PFSK-1 (cell line): ENCODE data around the gene VAV2.

ENCODE experiments used
- POLR2AphosphoS5 ChIP-seq: IDR thresholded peaks from 2 replicates; pipeline ENCODE4 v1.6.1; 2012; ENCODE audit warnings: low read depth, mild to moderate bottlenecking, control low read depth, low read length, moderate library complexity
- REST ChIP-seq, 2 experiments: IDR thresholded peaks; 2 replicates each; pipeline versions ENCODE4 v1.6.1 to v1.8.0; 2011 to 2012; ENCODE audit warnings: low read depth in 2 of 2, low read length in 2 of 2, control low read depth in 1 of 2, inconsistent platforms in 1 of 2, mild to moderate bottlenecking in 1 of 2, moderate library complexity in 1 of 2; ENCODE audit not compliant: insufficient read depth in 1 of 2
- SIN3A ChIP-seq: IDR thresholded peaks from 2 replicates; pipeline ENCODE4 v1.6.1; 2012; ENCODE audit warnings: mild to moderate bottlenecking, low read length, moderate library complexity, borderline replicate concordance; ENCODE audit not compliant: insufficient read depth
- TAF1 ChIP-seq: IDR thresholded peaks from 2 replicates; pipeline ENCODE4 v1.6.1; 2012; ENCODE audit warnings: low read length, control low read depth, borderline replicate concordance; ENCODE audit not compliant: insufficient read depth

- TF ChIP-seq REST (IDR thresholded peaks at IDR 0.05; ENCODE audit: insufficient read depth in 1 of 2, low read depth in 2 of 2, low read length in 2 of 2) (no peak), SIN3A (no peak), TAF1 (no peak), POLR2AphosphoS5 (no peak)
Observed at GRCh38 chr9:133891741-133892140, 100.4 kb downstream of the VAV2 start.
